GM12878 (cell line): ENCODE results near the gene SPATA16. TPM values are rescaled to one million over a fixed set of nuclear protein-coding genes. Genes with fewer than 3 reads are reported as not detected.

Experiments used
- ATAC-seq: fragments of 200-7000 bp; cut with Tn5 transposase; 3 replicates; pipeline ENCODE4 v1.9.1; 2020; ENCODE audit warnings: mild to moderate bottlenecking, moderate library complexity
- BruUV-seq: library from RNA; stranded (reverse); fragments of 400-500 nt; replicated peaks from 2 replicates; lab custom pipeline; 2021; lab: Mats Ljungman, UMichigan
- CTCF ChIA-PET: fragments of 300-600 bp; sonication (Branson Sonifier 250); formaldehyde crosslinking; extraction: SDS; loops from one replicate; lab custom pipeline; 2021; ENCODE audit warnings: inconsistent platforms; lab: Yijun Ruan, JAX
- POLR2A ChIA-PET: fragments of 350-600 bp; formaldehyde crosslinking; extraction: SDS; loops from one replicate; lab custom pipeline; 2021; ENCODE audit warnings: inconsistent platforms; lab: Charles Lee
- RAD21 ChIA-PET: fragments of 300-600 bp; sonication (Branson Sonifier 250); formaldehyde crosslinking; loops from one replicate; lab custom pipeline; 2023; ENCODE audit warnings: antibody characterized with exemption; ENCODE audit not compliant: unreplicated experiment; lab: Charles Lee
- SMC1A ChIA-PET: fragments of 300-600 bp; sonication (Branson Sonifier 250); formaldehyde crosslinking; loops from one replicate; lab custom pipeline; 2023; ENCODE audit not compliant: unreplicated experiment, uncharacterized antibody; lab: Charles Lee
- DNase-seq: peaks from one replicate; pipeline ENCODE4 v3.0.0-alpha.2; 2011; ENCODE audit warnings: low read depth, low spot score
- FAIRE-seq: peaks from 3 replicates; lab custom pipeline; 2011; peaks lifted over from hg19 to GRCh38; lab: Jason Lieb, UNC
- H2AFZ ChIP-seq: 2 replicates; pipeline ENCODE4 v1.6.0; 2011; ENCODE audit warnings: low read depth, low read length, control low read depth; ENCODE audit not compliant: control insufficient read depth
- H3K27ac ChIP-seq: 2 replicates; pipeline ENCODE4 v1.5.1; 2011; ENCODE audit warnings: control low read depth; ENCODE audit not compliant: control insufficient read depth, insufficient read depth
- H3K27me3 ChIP-seq, 2 experiments: replicated peaks in 1 of 2; 2 replicates each; pipeline versions ENCODE4 v1.6.0 to v1.6.1; 2011; ENCODE audit warnings: low read length in 1 of 2; ENCODE audit not compliant: control insufficient read depth in 2 of 2, insufficient read depth in 2 of 2
- H3K36me3 ChIP-seq, 2 experiments: 2 replicates each; pipeline ENCODE4 v1.5.1; 2011; ENCODE audit warnings: low read length in 1 of 2; ENCODE audit not compliant: control insufficient read depth in 2 of 2, insufficient read depth in 2 of 2
- H3K4me1 ChIP-seq: 2 replicates; pipeline ENCODE4 v1.6.1; 2011; ENCODE audit warnings: mild to moderate bottlenecking, low read length, moderate library complexity, mixed read lengths; ENCODE audit not compliant: control insufficient read depth, insufficient read depth
- H3K4me2 ChIP-seq: 2 replicates; pipeline ENCODE4 v1.6.0; 2011; ENCODE audit warnings: control low read depth; ENCODE audit not compliant: control insufficient read depth, insufficient read depth
- H3K4me3 ChIP-seq: fragments of 200-600 bp; sonication (generic); 2 replicates; pipeline ENCODE4 v1.5.1; 2016
- H3K79me2 ChIP-seq: 2 replicates; pipeline ENCODE4 v1.6.0; 2011; ENCODE audit warnings: low read length; ENCODE audit not compliant: control insufficient read depth, insufficient read depth
- H3K9ac ChIP-seq: 2 replicates; pipeline ENCODE4 v1.8.0; 2011; ENCODE audit warnings: low read length, control low read depth, mixed read lengths; ENCODE audit not compliant: control insufficient read depth, insufficient read depth
- H3K9me3 ChIP-seq: replicated peaks from 3 replicates; pipeline ENCODE4 v1.5.1; 2011; ENCODE audit warnings: mild to moderate bottlenecking, low read length; ENCODE audit not compliant: control insufficient read depth, insufficient read depth
- H4K20me1 ChIP-seq: 2 replicates; pipeline ENCODE4 v1.6.0; 2011; ENCODE audit not compliant: control insufficient read depth, insufficient read depth
- CBX3 ChIP-seq: fragments of 200-600 bp; sonication (generic); IDR thresholded peaks from 2 replicates; pipeline ENCODE4 v1.6.1; 2016; ENCODE audit warnings: low read depth, borderline replicate concordance
- MYB ChIP-seq: fragments of 150-350 bp; IDR thresholded peaks from 2 replicates; pipeline ENCODE4 v1.6.1; 2014; ENCODE audit warnings: mild to moderate bottlenecking, low read depth, low read length, borderline replicate concordance
- NFIC ChIP-seq: IDR thresholded peaks from 2 replicates; pipeline ENCODE4 v1.6.1; 2012; ENCODE audit warnings: low read depth, mild to moderate bottlenecking, inconsistent platforms, low read length, moderate library complexity
- NFYB ChIP-seq: IDR thresholded peaks from 2 replicates; pipeline ENCODE4 v1.6.1; 2011; ENCODE audit warnings: low read depth, mild to moderate bottlenecking, low read length, improper control_type of control experiment, moderate library complexity; ENCODE audit not compliant: insufficient read depth
- WGBS: methylation state at CpG from one replicate; pipeline ENCODE4 v1.1.6; 2016; ENCODE audit warnings: low lambda C conversion rate; ENCODE audit not compliant: insufficient replicate concordance, insufficient coverage; ENCODE audit errors: missing lambda C conversion rate; 5-methylcytosine and 5-hydroxymethylcytosine counted together
- in situ Hi-C: fragments of 300-500 bp; cut with MboI; formaldehyde crosslinking; loops from 9 replicates; pipeline ENCODE4 v1.14.3; 2018; ENCODE audit warnings: mixed read lengths
- intact Hi-C: fragments of 100-400 bp; cut with micrococcal nuclease; formaldehyde crosslinking; loops from one replicate; pipeline ENCODE4 v1.14.2; 2022; ENCODE audit not compliant: unreplicated experiment
- polyA plus RNA-seq, 11 experiments: library from polyadenylated mRNA; depleted of rRNA in 4 of 11; unstranded in 6 of 11; stranded (reverse) in 5 of 11; fragments of >200 nt; fragmentation: Nextera tagmentation in 4 of 11; fragmentation: Illumina TruSeq in 1 of 11; extraction: Ambion mirVana in 4 of 11; extraction: Trizol in 1 of 11; gene quantifications; 1 replicate in 1 of 11; 2 replicates in 10 of 11; pipeline versions ENCODE4 v1.2.1 to v1.2.3, GENCODE V29; 2011 to 2016; ENCODE audit warnings: inconsistent platforms in 2 of 11, missing spikeins in 2 of 11, low read depth in 1 of 11
- total RNA-seq, 4 experiments: library from RNA; depleted of rRNA in 3 of 4; stranded (reverse); fragments of >200 nt in 3 of 4; fragmentation: Illumina TruSeq in 1 of 4; extraction: Trizol in 1 of 4; gene quantifications; 2 replicates each; pipeline versions ENCODE4 v1.2.1 to v1.2.3, GENCODE V29; 2013 to 2021
- TF ChIP-seq, protein P1 (sequence below): fragments of 450-650 bp; IDR thresholded peaks from 2 replicates; pipeline ENCODE4 v1.6.1; 2018; ENCODE audit warnings: borderline replicate concordance, mild to moderate bottlenecking; ENCODE audit not compliant: partially characterized antibody
- TF ChIP-seq, protein P2 (sequence below), 3 experiments: IDR thresholded peaks in 2 of 3; conservative IDR thresholded peaks in 1 of 3; 2 replicates each; pipeline ENCODE4 v1.5.1; 2011; ENCODE audit warnings: low read depth in 3 of 3, low read length in 3 of 3, mild to moderate bottlenecking in 3 of 3, control low read depth in 2 of 3, moderate library complexity in 2 of 3, inconsistent platforms in 1 of 3, mixed read lengths in 1 of 3; ENCODE audit not compliant: control insufficient read depth in 2 of 3, insufficient read depth in 1 of 3; ENCODE audit errors: extremely low read depth in 1 of 3
- TF ChIP-seq, protein P3 (sequence below): IDR thresholded peaks from 2 replicates; pipeline ENCODE4 v1.6.1; 2012; ENCODE audit warnings: improper control_type of control experiment, low read depth, low read length; ENCODE audit not compliant: insufficient replicate concordance

SPATA16 gene
- total and polyA plus RNA-seq, 10 of the 15 experiments (the other 5 are each of a cell fraction or from before 2014, with no cell fraction given): 0.04 TPM; not detected in 9

DNA sequence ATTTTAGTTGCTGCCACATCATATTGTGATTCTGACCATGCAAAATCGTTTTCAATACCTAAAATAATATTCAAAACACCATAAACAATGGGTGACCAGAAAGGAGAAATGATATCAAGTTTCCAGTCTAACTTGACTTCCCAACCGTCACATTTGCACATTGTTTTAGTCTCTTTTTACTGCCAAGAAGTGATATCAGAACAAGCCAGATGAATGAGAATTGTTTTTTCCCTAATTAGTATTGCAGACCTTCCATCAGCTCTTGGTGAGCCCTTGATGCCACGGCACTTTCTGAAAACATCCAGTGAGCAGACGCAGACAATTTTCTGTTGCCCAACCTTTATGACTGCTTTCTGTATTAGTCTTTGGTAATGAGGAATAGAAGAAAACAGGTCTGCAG, 62.5 kb downstream of the SPATA16 start:
- WGBS: 1% methylated on average over 4 of the region's 4 CpGs
- Histone ChIP-seq H3K79me2 (no peaks in the 10 kb centered on the region), H4K20me1 (no peaks in the 10 kb centered on the region), H3K27ac (no peak overlapping the region), H3K9me3 (no peaks in the 10 kb centered on the region), H3K4me2 (no peak overlapping the region), H3K4me1 (no peaks in the 10 kb centered on the region), H3K9ac (no peak overlapping the region), H3K4me3 (no peak overlapping the region), H3K27me3 (no peaks in the 10 kb centered on the region; a peak in 1 of 4 replicates), H3K36me3 (no peaks in the 10 kb centered on the region), H2AFZ (no peak overlapping the region)
- DNase-seq: no peak
- no peak for FAIRE-seq
- ChIA-PET POLR2A (no interaction called here), CTCF (no interaction called here), SMC1A (no interaction called here), RAD21 (no interaction called here)
- no peak for ATAC-seq
- TF ChIP-seq, protein P1, sequence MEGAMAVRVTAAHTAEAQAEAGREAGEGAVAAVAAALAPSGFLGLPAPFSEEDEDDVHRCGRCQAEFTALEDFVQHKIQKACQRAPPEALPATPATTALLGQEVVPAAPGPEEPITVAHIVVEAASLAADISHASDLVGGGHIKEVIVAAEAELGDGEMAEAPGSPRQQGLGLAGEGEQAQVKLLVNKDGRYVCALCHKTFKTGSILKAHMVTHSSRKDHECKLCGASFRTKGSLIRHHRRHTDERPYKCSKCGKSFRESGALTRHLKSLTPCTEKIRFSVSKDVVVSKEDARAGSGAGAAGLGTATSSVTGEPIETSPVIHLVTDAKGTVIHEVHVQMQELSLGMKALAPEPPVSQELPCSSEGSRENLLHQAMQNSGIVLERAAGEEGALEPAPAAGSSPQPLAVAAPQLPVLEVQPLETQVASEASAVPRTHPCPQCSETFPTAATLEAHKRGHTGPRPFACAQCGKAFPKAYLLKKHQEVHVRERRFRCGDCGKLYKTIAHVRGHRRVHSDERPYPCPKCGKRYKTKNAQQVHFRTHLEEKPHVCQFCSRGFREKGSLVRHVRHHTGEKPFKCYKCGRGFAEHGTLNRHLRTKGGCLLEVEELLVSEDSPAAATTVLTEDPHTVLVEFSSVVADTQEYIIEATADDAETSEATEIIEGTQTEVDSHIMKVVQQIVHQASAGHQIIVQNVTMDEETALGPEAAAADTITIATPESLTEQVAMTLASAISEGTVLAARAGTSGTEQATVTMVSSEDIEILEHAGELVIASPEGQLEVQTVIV: no peak
- no peak for TF ChIP-seq NFYB
- TF ChIP-seq, protein P2, sequence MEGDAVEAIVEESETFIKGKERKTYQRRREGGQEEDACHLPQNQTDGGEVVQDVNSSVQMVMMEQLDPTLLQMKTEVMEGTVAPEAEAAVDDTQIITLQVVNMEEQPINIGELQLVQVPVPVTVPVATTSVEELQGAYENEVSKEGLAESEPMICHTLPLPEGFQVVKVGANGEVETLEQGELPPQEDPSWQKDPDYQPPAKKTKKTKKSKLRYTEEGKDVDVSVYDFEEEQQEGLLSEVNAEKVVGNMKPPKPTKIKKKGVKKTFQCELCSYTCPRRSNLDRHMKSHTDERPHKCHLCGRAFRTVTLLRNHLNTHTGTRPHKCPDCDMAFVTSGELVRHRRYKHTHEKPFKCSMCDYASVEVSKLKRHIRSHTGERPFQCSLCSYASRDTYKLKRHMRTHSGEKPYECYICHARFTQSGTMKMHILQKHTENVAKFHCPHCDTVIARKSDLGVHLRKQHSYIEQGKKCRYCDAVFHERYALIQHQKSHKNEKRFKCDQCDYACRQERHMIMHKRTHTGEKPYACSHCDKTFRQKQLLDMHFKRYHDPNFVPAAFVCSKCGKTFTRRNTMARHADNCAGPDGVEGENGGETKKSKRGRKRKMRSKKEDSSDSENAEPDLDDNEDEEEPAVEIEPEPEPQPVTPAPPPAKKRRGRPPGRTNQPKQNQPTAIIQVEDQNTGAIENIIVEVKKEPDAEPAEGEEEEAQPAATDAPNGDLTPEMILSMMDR (IDR thresholded peaks at IDR 0.05 in 2 of 3, conservative IDR thresholded peaks at IDR 0.05 in 1 of 3; ENCODE audit: control insufficient read depth in 2 of 3, extremely low read depth in 1 of 3, insufficient read depth in 1 of 3, low read depth in 3 of 3, low read length in 3 of 3): no peak
- TF ChIP-seq NFIC: peak; percentile 20; the same call in 1 of the 2 replicates
- no peak for TF ChIP-seq MYB
- no peak for TF ChIP-seq CBX3
- TF ChIP-seq, protein P3, sequence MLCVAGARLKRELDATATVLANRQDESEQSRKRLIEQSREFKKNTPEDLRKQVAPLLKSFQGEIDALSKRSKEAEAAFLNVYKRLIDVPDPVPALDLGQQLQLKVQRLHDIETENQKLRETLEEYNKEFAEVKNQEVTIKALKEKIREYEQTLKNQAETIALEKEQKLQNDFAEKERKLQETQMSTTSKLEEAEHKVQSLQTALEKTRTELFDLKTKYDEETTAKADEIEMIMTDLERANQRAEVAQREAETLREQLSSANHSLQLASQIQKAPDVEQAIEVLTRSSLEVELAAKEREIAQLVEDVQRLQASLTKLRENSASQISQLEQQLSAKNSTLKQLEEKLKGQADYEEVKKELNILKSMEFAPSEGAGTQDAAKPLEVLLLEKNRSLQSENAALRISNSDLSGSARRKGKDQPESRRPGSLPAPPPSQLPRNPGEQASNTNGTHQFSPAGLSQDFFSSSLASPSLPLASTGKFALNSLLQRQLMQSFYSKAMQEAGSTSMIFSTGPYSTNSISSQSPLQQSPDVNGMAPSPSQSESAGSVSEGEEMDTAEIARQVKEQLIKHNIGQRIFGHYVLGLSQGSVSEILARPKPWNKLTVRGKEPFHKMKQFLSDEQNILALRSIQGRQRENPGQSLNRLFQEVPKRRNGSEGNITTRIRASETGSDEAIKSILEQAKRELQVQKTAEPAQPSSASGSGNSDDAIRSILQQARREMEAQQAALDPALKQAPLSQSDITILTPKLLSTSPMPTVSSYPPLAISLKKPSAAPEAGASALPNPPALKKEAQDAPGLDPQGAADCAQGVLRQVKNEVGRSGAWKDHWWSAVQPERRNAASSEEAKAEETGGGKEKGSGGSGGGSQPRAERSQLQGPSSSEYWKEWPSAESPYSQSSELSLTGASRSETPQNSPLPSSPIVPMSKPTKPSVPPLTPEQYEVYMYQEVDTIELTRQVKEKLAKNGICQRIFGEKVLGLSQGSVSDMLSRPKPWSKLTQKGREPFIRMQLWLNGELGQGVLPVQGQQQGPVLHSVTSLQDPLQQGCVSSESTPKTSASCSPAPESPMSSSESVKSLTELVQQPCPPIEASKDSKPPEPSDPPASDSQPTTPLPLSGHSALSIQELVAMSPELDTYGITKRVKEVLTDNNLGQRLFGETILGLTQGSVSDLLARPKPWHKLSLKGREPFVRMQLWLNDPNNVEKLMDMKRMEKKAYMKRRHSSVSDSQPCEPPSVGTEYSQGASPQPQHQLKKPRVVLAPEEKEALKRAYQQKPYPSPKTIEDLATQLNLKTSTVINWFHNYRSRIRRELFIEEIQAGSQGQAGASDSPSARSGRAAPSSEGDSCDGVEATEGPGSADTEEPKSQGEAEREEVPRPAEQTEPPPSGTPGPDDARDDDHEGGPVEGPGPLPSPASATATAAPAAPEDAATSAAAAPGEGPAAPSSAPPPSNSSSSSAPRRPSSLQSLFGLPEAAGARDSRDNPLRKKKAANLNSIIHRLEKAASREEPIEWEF: no peak
- in situ Hi-C loops (no loop called here), intact Hi-C loops (no loop called here)
- no TSS peak for BruUV-seq
